Thymus (tissue), 11 donors: Measurements from ENCODE around the gene STAU1. TPM values are rescaled to one million over a fixed set of nuclear protein-coding genes. Genes with fewer than 3 reads are reported as not detected.
"Not testable (repeated sequence)": the region's sequence is repeated elsewhere in the genome, so short reads cannot be mapped to it uniquely, and the experiment has no call there.

Experiments
- DNase-seq, 9 donors: peaks; one replicate each; pipeline ENCODE4 v3.0.0-alpha.2; 2013; ENCODE audit warnings: low spot score in 9 of 9, low read depth in 6 of 9, missing footprints in 1 of 9
- H3K27ac ChIP-seq, 2 donors: one replicate each; pipeline ENCODE4 v1.5.1; 2013; ENCODE audit warnings: control low read depth in 1 of 2, low read depth in 1 of 2, low read length in 1 of 2, mild to moderate bottlenecking in 1 of 2, moderate library complexity in 1 of 2
- H3K27me3 ChIP-seq, 2 donors: one replicate each; pipeline ENCODE4 v1.5.1; 2013; ENCODE audit warnings: low read length in 1 of 2; ENCODE audit not compliant: control insufficient read depth in 2 of 2, insufficient read depth in 1 of 2
- H3K36me3 ChIP-seq, 2 donors: one replicate each; pipeline ENCODE4 v1.5.1; 2013; ENCODE audit warnings: low read length in 1 of 2, mild to moderate bottlenecking in 1 of 2, moderate library complexity in 1 of 2; ENCODE audit not compliant: control insufficient read depth in 2 of 2, insufficient read depth in 2 of 2
- H3K4me1 ChIP-seq, 2 donors: one replicate each; pipeline ENCODE4 v1.5.1; 2013; ENCODE audit warnings: low read length in 2 of 2; ENCODE audit not compliant: control insufficient read depth in 2 of 2, insufficient read depth in 2 of 2
- H3K4me3 ChIP-seq, 2 donors: one replicate each; pipeline ENCODE4 v1.5.1; 2013; ENCODE audit warnings: low read length in 2 of 2, control low read depth in 1 of 2, mild to moderate bottlenecking in 1 of 2
- H3K9me3 ChIP-seq, 2 donors: one replicate each; pipeline ENCODE4 v1.5.1; 2013; ENCODE audit warnings: low read length in 1 of 2, mild to moderate bottlenecking in 1 of 2; ENCODE audit not compliant: control insufficient read depth in 2 of 2, insufficient read depth in 1 of 2
- WGBS: extraction: QIAGEN DNeasy Blood & Tissue Kit; methylation state at CpG from one replicate; pipeline ENCODE4 v1.1.7; 2013; 5-methylcytosine and 5-hydroxymethylcytosine counted together
- polyA plus RNA-seq: library from polyadenylated mRNA; stranded (reverse); fragments of 200-250 nt; gene quantifications from one replicate; pipeline ENCODE4 v1.2.3, GENCODE V29; 2013
- total RNA-seq: library from RNA; stranded (reverse); fragments of 120-200 nt; gene quantifications from one replicate; pipeline ENCODE4 v1.2.4, GENCODE V29; 2013
- donor health status: healthy.

Gene STAU1
- total and polyA plus RNA-seq, 2 donors: 25.5 to 52.8 TPM

DNA sequence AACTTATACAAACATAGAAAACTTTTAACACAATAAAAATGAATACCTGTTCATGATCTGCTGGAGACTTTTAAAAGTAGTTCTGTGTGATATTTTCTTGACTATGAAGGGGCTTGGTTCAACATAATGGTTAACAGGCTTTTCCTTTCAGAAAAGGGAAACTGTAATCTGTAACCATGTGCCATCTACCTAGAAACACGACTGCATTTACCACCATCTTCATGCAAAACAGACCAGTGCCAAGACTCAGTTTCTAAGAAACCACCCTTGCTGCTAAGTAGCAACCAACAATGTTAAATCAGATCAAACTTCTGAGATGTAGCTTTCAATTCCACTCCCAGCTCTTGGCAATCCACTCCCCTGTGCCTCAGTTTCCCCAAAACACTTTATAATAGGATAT lies 15.7 kb downstream of the STAU1 start:
- Histone ChIP-seq H3K9me3 (no peaks in the 10 kb centered on the region), H3K27me3 (no peaks in the 10 kb centered on the region), H3K36me3 (peaks cover 3 to 15% of the 10 kb centered on the region in 2 donors), H3K27ac (no peak overlapping the region), H3K4me1 (no peaks in the 10 kb centered on the region), H3K4me3 (no peak overlapping the region)
- 55% methylated on average over 1 of the region's 1 CpG for WGBS
- DNase-seq: no peak

DNA sequence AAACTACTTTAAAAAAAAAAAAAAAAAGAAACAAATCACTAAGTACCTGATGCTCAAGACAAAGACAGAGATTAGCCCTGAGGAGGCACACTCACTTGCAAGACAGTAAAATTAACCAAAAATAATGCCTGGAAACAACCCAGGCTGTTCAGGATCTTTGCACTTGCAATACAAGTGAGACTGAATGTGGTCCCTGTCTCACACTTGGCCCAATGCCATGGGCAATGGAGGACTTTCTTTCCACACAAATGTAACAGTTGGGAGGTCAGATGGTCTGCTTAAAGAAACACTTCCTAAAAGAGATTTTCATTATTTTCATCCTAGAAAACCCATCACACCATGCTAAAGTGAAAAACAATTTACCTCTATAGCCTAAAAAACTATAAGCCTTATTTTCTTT lies 16.2 kb downstream of the STAU1 start:
- no peak for DNase-seq

DNA sequence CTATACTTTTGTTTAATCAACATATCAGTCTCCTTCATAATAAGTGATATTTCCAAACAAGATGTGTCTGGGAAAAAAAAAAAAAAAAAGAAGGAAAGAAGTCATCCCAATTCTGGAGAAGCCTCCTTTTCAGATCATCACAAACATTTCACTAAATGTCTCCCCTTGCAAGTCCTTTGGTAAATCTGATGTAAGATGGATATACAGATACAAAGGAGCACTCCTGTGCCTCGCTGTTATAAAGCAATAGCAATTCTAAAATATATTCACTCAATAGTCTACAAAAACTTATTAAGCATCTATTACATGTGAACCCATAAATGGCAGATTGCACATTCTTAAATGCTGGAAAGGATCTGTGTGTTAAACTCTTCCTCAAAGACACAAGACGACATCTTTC lies 17.4 kb downstream of the STAU1 start:
- WGBS: 99% methylated on average over 2 of the region's 2 CpGs
- Histone ChIP-seq H3K27ac (no peak overlapping the region), H3K4me1 (no peaks in the 10 kb centered on the region), H3K36me3 (peaks cover 6 to 11% of the 10 kb centered on the region in 2 donors), H3K9me3 (no peaks in the 10 kb centered on the region), H3K4me3 (no peak overlapping the region), H3K27me3 (no peaks in the 10 kb centered on the region)
- no peak for DNase-seq

More for the DNA sequence above, 16.2 kb downstream of the STAU1 start:
- Histone ChIP-seq H3K4me1 (no peaks in the 10 kb centered on the region), H3K36me3 (peaks cover 3 to 15% of the 10 kb centered on the region in 2 donors), H3K9me3 (no peaks in the 10 kb centered on the region), H3K27me3 (no peaks in the 10 kb centered on the region), H3K4me3 (no peak overlapping the region), H3K27ac (no peak overlapping the region)

DNA sequence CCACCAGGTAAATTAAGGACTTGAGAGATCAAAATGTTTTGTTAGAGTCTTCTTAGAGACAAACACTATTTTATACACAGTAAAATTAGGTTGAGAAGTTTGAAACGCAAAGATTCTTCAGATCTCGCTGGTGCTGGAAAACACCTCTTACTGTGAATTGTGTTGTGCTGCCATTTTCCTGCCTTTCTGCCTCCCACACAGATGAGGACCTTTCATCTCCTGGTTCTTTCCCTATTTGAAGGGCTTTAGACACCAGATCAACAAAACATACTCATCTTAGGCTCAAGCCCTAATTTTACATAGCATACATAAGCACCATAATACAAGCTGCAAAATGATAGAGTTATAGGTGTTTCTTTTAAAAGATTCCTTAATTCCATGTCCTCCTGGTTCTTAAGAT lies 18.6 kb downstream of the STAU1 start:
- no peak overlapping the region for H3K4me3 ChIP-seq
- H3K4me1 ChIP-seq: no peaks in the 10 kb centered on the region
- WGBS: 66% methylated on average over 2 of the region's 2 CpGs
- DNase-seq: no peak
- H3K9me3 ChIP-seq: no peaks in the 10 kb centered on the region
- no peak overlapping the region for H3K27ac ChIP-seq
- H3K27me3 ChIP-seq: no peaks in the 10 kb centered on the region
- peaks cover 10 to 20% of the 10 kb centered on the region in 2 donors for H3K36me3 ChIP-seq

DNA sequence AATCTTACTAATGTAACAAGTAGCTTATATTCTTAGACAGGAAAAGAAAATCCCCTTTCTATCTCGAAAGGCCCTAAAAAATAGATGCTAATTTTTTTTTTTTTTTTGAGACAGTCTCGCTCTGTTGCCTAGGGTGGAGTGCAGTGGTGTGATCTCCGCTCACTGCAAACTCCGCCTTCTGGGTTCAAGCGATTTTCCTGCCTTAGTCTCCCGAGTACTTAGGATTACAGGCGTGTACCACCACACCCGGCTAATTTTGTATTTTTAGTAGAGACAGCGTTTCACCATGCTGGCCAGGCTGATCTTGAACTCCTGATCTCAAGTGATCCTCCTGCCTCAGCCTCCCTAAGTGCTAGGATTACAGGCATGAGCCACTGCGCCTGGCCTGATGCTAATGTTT lies 19.3 kb downstream of the STAU1 start:
- H3K27ac ChIP-seq, H3K27me3 ChIP-seq, H3K4me1 ChIP-seq, H3K4me3 ChIP-seq, H3K9me3 ChIP-seq, DNase-seq: not testable (repeated sequence)
- 97% methylated on average over 10 of the region's 10 CpGs for WGBS
- H3K36me3 ChIP-seq: peaks cover 16 to 21% of the 10 kb centered on the region in 2 donors

DNA sequence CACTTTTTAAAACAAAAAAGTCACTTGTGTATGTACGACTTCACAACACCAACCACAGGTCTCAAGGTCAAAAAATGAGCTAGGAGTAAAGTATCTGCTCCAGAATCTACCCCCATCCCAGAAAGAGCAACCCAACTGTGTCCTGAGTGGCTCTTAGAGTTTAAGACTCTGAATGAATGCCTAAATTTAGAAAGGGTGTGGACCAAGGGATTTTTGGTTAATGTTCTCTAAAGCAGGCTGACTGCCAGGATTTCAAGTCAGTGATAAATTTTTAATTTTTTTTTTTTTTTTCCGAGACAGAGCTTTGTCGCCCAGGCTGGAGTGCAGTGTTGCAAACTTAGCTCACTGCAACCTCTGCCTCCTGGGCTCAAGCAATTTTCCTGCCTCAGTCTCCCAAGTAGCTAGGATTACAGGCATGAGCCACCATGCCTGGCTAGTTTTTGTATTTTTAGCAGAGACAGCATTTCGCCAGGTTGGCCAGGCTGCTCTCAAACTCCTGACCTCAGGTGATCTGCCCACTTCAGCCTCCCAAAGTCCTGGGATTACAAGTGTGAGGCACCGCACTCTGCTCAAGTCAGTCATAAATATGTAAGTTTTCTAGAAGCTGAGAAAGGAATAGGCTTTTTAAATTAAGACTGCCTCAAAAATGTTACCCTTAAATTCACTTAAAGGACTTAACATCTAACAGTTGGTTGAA lies 20.2 kb downstream of the STAU1 start:
- no peaks in the 10 kb centered on the region for H3K4me1 ChIP-seq
- DNase-seq: no peak
- H3K27ac ChIP-seq: no peak overlapping the region
- no peaks in the 10 kb centered on the region for H3K27me3 ChIP-seq
- WGBS: 94% methylated on average over 5 of the region's 5 CpGs
- H3K36me3 ChIP-seq: peaks cover 19 to 25% of the 10 kb centered on the region in 2 donors
- H3K4me3 ChIP-seq: no peak overlapping the region
- no peaks in the 10 kb centered on the region for H3K9me3 ChIP-seq

DNA sequence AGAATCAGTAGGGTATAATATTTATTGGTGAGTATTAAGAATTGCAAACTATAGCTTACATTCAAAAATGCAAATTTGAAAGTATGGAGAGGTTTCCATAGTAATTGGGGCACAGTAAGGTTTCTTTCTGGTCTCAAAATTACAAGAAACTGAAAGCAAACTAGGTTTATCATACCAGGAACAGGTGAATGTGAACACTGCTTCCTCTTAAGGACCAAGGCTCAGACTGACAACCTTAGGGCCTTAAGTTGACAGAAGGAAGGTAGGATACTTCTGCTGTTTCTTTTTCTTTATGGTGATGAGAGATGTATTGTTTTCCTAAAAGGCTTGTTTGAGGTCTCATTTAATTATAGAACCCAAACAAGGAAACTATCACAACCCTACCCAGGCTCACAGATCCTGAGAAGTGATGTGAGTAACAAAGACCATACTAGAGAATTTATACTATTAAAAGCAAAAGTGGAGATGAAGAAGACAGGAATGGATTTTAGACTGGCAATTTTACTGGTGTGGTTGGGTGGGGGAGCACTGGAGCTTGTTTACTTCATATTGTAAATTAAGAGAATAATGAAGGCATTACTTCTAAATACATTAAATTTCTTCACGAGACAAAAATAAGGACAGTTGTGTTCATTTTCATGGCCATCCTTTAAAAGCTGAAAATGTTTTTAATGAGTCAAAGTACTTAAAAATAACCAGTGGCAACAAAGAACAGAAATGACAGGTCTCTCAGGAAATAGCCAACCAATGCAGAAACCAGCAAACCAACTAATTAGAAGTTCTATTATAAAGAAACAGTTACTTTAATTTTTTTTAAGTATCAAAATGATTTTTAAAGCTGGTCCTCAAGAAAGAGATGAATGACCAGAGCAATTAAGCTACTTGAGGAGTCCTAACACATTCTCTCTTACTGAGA lies 21.3 kb downstream of the STAU1 start:
- Histone ChIP-seq H3K27ac (no peak overlapping the region), H3K4me3 (no peak overlapping the region), H3K4me1 (no peaks in the 10 kb centered on the region), H3K36me3 (peaks cover 16 to 19% of the 10 kb centered on the region in 2 donors), H3K9me3 (no peaks in the 10 kb centered on the region), H3K27me3 (no peaks in the 10 kb centered on the region)
- 99% methylated on average over 1 of the region's 1 CpG for WGBS
- no peak for DNase-seq

DNA sequence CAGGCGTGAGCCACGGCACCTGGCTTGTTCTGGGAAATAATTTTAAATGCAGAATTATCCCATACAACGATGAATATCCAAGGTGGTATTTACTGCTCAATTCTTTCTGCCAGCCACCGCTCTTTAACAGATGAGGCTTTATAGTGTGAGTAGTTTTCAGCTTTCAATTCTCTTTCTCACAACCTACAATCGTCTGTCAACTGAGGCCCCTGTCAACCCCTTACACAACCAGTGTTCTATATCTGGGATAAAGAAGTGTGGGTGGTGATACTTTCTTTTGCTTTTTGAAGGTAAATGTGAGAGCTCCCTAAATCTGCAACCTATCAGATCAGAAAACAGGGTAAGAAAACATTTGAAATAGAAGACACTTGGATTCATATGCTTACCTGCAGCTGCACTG lies 22.5 kb downstream of the STAU1 start:
- no peak overlapping the region for H3K27ac ChIP-seq
- no peaks in the 10 kb centered on the region for H3K27me3 ChIP-seq
- H3K4me3 ChIP-seq: no peak overlapping the region
- no peak for DNase-seq
- 95% methylated on average over 5 of the region's 5 CpGs for WGBS
- H3K4me1 ChIP-seq: no peaks in the 10 kb centered on the region
- H3K9me3 ChIP-seq: no peaks in the 10 kb centered on the region
- peaks cover 16 to 18% of the 10 kb centered on the region in 2 donors for H3K36me3 ChIP-seq

DNA sequence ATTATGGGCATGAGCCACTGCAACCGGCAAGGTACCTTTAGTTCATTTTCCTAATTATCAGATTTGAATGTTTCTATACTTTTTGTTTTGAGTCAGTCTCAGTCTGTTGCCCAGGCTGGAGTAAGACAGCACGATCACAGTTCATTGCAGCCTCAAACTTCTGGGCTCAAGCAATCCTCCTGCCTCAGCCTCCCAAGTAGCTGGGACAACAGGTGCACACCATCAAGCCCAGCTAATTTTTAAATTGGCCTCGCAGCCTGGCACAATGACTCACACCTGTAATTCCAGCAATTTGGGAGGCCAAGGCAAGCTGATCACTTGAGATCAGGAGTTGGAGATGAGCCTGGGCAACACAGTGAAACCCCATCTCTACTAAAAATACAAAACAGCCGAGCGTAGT lies 24.4 kb downstream of the STAU1 start:
- no peak overlapping the region for H3K4me3 ChIP-seq
- no peak overlapping the region for H3K27ac ChIP-seq
- no peaks in the 10 kb centered on the region for H3K9me3 ChIP-seq
- peaks cover 16 to 23% of the 10 kb centered on the region in 2 donors for H3K36me3 ChIP-seq
- no peak for DNase-seq
- WGBS: 97% methylated on average over 5 of the region's 5 CpGs
- no peaks in the 10 kb centered on the region for H3K27me3 ChIP-seq
- H3K4me1 ChIP-seq: no peaks in the 10 kb centered on the region
